Neuronal stem cell (in vitro differentiated cells): ENCODE measurements around the gene KIAA1671.
"Not testable (repeated sequence)": the region's sequence is repeated elsewhere in the genome, so short reads cannot be mapped to it uniquely, and the experiment has no call there.

Experiments used
- DNase-seq: peaks from one replicate; pipeline ENCODE4 v3.0.0-alpha.2; 2013; ENCODE audit warnings: low spot score
- H2AFZ ChIP-seq: one replicate; pipeline ENCODE4 v1.6.1; 2013; ENCODE audit warnings: mild to moderate bottlenecking, low read length, inconsistent platforms
- H2AK5ac ChIP-seq: 2 replicates; pipeline ENCODE4 v1.6.1; 2013; ENCODE audit warnings: low read depth, mild to moderate bottlenecking, inconsistent platforms, low read length, moderate library complexity, mixed read lengths
- H2BK120ac ChIP-seq: 2 replicates; pipeline ENCODE4 v1.6.1; 2013; ENCODE audit warnings: low read depth, mild to moderate bottlenecking, inconsistent platforms, low read length, moderate library complexity, mixed read lengths
- H2BK12ac ChIP-seq: one replicate; pipeline ENCODE4 v1.6.1; 2013; ENCODE audit warnings: low read length, inconsistent platforms
- H2BK15ac ChIP-seq: 2 replicates; pipeline ENCODE4 v1.6.1; 2013; ENCODE audit warnings: mild to moderate bottlenecking, low read length, inconsistent platforms, mixed read lengths
- H2BK5ac ChIP-seq: one replicate; pipeline ENCODE4 v1.6.1; 2013; ENCODE audit warnings: inconsistent platforms, mild to moderate bottlenecking, low read length, moderate library complexity
- H3K14ac ChIP-seq: one replicate; pipeline ENCODE4 v1.6.1; 2013; ENCODE audit warnings: low read length, inconsistent platforms
- H3K18ac ChIP-seq: 2 replicates; pipeline ENCODE4 v1.6.1; 2013; ENCODE audit warnings: low read length, inconsistent platforms
- H3K23ac ChIP-seq: 2 replicates; pipeline ENCODE4 v1.6.1; 2013; ENCODE audit warnings: low read depth, mild to moderate bottlenecking, mixed read lengths, low read length, inconsistent platforms; ENCODE audit not compliant: poor library complexity
- H3K27ac ChIP-seq: replicated peaks from 3 replicates; pipeline ENCODE4 v1.5.1; 2013; ENCODE audit warnings: low read length, inconsistent platforms
- H3K27me3 ChIP-seq, 3 experiments: 2 replicates each; pipeline ENCODE4 v1.6.1; 2013; ENCODE audit warnings: low read length in 3 of 3, mild to moderate bottlenecking in 2 of 3, inconsistent platforms in 1 of 3, low read depth in 1 of 3, mixed read lengths in 1 of 3, moderate library complexity in 1 of 3; ENCODE audit not compliant: control insufficient read depth in 3 of 3, insufficient read depth in 3 of 3
- H3K36me3 ChIP-seq, 2 donors: replicated peaks in 1 of 2; 2 replicates each; pipeline ENCODE4 v1.6.1; 2013; ENCODE audit warnings: low read length in 2 of 2; ENCODE audit not compliant: control insufficient read depth in 2 of 2, insufficient read depth in 2 of 2
- H3K4ac ChIP-seq: 2 replicates; pipeline ENCODE4 v1.6.1; 2013; ENCODE audit warnings: inconsistent platforms, mild to moderate bottlenecking, low read length, moderate library complexity
- H3K4me1 ChIP-seq, 2 donors: 1 replicate in 1 of 2; 2 replicates in 1 of 2; pipeline ENCODE4 v1.6.1; 2013; ENCODE audit warnings: low read length in 2 of 2, low read depth in 1 of 2; ENCODE audit not compliant: control insufficient read depth in 2 of 2, insufficient read depth in 1 of 2
- H3K4me2 ChIP-seq: one replicate; pipeline ENCODE4 v1.6.1; 2013; ENCODE audit warnings: mild to moderate bottlenecking, low read length, inconsistent platforms; ENCODE audit not compliant: insufficient read depth, poor library complexity, severe bottlenecking
- H3K4me3 ChIP-seq, 2 donors: 2 replicates each; pipeline ENCODE4 v1.5.1; 2013; ENCODE audit warnings: low read length in 2 of 2, mild to moderate bottlenecking in 2 of 2, inconsistent platforms in 1 of 2, moderate library complexity in 1 of 2
- H3K79me1 ChIP-seq: one replicate; pipeline ENCODE4 v1.6.1; 2013; ENCODE audit warnings: low read depth, mild to moderate bottlenecking, inconsistent platforms, low read length, moderate library complexity
- H3K9ac ChIP-seq: one replicate; pipeline ENCODE4 v1.6.1; 2013; ENCODE audit warnings: mild to moderate bottlenecking, low read depth, low read length, inconsistent platforms; ENCODE audit not compliant: poor library complexity
- H3K9me3 ChIP-seq, 2 donors: replicated peaks in 1 of 2; 2 replicates each; pipeline versions ENCODE3 to v1.6.1; 2013; ENCODE audit warnings: low read length in 2 of 2, mild to moderate bottlenecking in 2 of 2, inconsistent platforms in 1 of 2, low read depth in 1 of 2, mixed read lengths in 1 of 2, moderate library complexity in 1 of 2; ENCODE audit not compliant: control insufficient read depth in 2 of 2, insufficient read depth in 1 of 2
- H4K8ac ChIP-seq: one replicate; pipeline ENCODE4 v1.6.1; 2013; ENCODE audit warnings: low read depth, mild to moderate bottlenecking, inconsistent platforms, low read length, moderate library complexity
- H4K91ac ChIP-seq: one replicate; pipeline ENCODE4 v1.6.1; 2013; ENCODE audit warnings: low read length, low read depth, mild to moderate bottlenecking, inconsistent platforms; ENCODE audit not compliant: poor library complexity
- WGBS, 2 donors: extraction: QIAGEN DNeasy Blood & Tissue Kit; methylation state at CpG; one replicate each; pipeline ENCODE4 v1.1.7; 2013; ENCODE audit warnings: missing lambda C conversion rate in 2 of 2, mixed read lengths in 1 of 2; ENCODE audit not compliant: insufficient read length in 2 of 2, insufficient replicate concordance in 1 of 2; ENCODE audit errors: extremely low coverage in 2 of 2; 5-methylcytosine and 5-hydroxymethylcytosine counted together

Gene KIAA1671

GRCh38 chr22:25202290-25202921, 249.9 kb downstream of the KIAA1671 start:
- Histone ChIP-seq H3K4me2 (no peak overlapping the region), H3K36me3 (no peaks in the 10 kb centered on the region), H3K27ac (no peak overlapping the region), H4K8ac (no peak overlapping the region), H3K18ac (peak overlapping the region; percentile 50), H3K9me3 (no peaks in the 10 kb centered on the region), H3K4me1 (peaks cover 8 to 9% of the 10 kb centered on the region in 2 donors), H4K91ac (no peak overlapping the region), H3K9ac (no peak overlapping the region), H3K4me3 (no peak overlapping the region), H3K23ac (no peak overlapping the region), H3K79me1 (no peaks in the 10 kb centered on the region), H2AK5ac (no peak overlapping the region), H3K14ac (no peak overlapping the region), H2BK120ac (no peak overlapping the region), H2BK5ac (no peak overlapping the region), H2AFZ (no peak overlapping the region), H2BK12ac (no peak overlapping the region), H3K4ac (no peak overlapping the region), H2BK15ac (no peak overlapping the region), H3K27me3 (no peaks in the 10 kb centered on the region)
- WGBS, 2 donors = no CpG with 5 or more reads among the region's 15 CpGs
- DNase-seq = peak; percentile 71

GRCh38 chr22:25203082-25203481, 250.6 kb downstream of the KIAA1671 start:
- WGBS, 2 donors = no CpG with 5 or more reads among the region's 4 CpGs
- Histone ChIP-seq H4K91ac (no peak overlapping the region), H3K4ac (no peak overlapping the region)

GRCh38 chr22:25204547-25204946, 252.0 kb downstream of the KIAA1671 start:
- not testable (repeated sequence) for H3K27ac ChIP-seq, H3K9me3 ChIP-seq, H3K9ac ChIP-seq, H3K36me3 ChIP-seq, H3K23ac ChIP-seq, H3K14ac ChIP-seq, H2BK12ac ChIP-seq, DNase-seq, H2BK120ac ChIP-seq, H3K4me1 ChIP-seq, H3K18ac ChIP-seq, H2BK5ac ChIP-seq, H4K91ac ChIP-seq, H3K4me2 ChIP-seq, H3K4ac ChIP-seq, H2AK5ac ChIP-seq, H4K8ac ChIP-seq, H2BK15ac ChIP-seq, H3K79me1 ChIP-seq, H3K27me3 ChIP-seq, H3K4me3 ChIP-seq, H2AFZ ChIP-seq
- WGBS, 2 donors = no CpG with 5 or more reads among the region's 7 CpGs

More at GRCh38 chr22:25203082-25203481, 250.6 kb downstream of the KIAA1671 start:
- DNase-seq = no peak
- Histone ChIP-seq H2BK12ac (no peak overlapping the region), H3K18ac (no peak overlapping the region), H3K9ac (no peak overlapping the region), H3K36me3 (no peaks in the 10 kb centered on the region), H2BK15ac (no peak overlapping the region), H2BK120ac (no peak overlapping the region), H3K4me3 (no peak overlapping the region), H3K79me1 (no peaks in the 10 kb centered on the region), H4K8ac (no peak overlapping the region), H2BK5ac (no peak overlapping the region), H2AK5ac (no peak overlapping the region), H3K14ac (no peak overlapping the region), H3K27ac (no peak overlapping the region), H3K4me2 (no peak overlapping the region), H2AFZ (no peak overlapping the region), H3K23ac (no peak overlapping the region), H3K4me1 (peaks cover 8 to 9% of the 10 kb centered on the region in 2 donors), H3K27me3 (no peaks in the 10 kb centered on the region), H3K9me3 (no peaks in the 10 kb centered on the region)

GRCh38 chr22:25205847-25206246, 253.3 kb downstream of the KIAA1671 start:
- Histone ChIP-seq H3K27ac (no peak overlapping the region), H2BK12ac (no peak overlapping the region), H2BK15ac (no peak overlapping the region), H3K27me3 (no peaks in the 10 kb centered on the region), H4K91ac (no peak overlapping the region), H3K18ac (no peak overlapping the region), H3K4ac (no peak overlapping the region), H3K4me3 (no peak overlapping the region), H4K8ac (no peak overlapping the region), H3K23ac (no peak overlapping the region), H3K4me1 (peaks cover 0 to 2% of the 10 kb centered on the region in 2 donors), H2BK5ac (no peak overlapping the region), H2AK5ac (no peak overlapping the region), H2AFZ (no peak overlapping the region), H3K9me3 (no peaks in the 10 kb centered on the region), H3K9ac (no peak overlapping the region), H3K79me1 (no peaks in the 10 kb centered on the region), H3K4me2 (no peak overlapping the region), H3K14ac (no peak overlapping the region), H2BK120ac (no peak overlapping the region), H3K36me3 (no peaks in the 10 kb centered on the region)
- no CpG with 5 or more reads among the region's 1 CpG for WGBS, 2 donors
- no peak for DNase-seq
